Neural cell (in vitro differentiated cells): ENCODE data around the gene CHP1.

Source experiments
- EZH2 ChIP-seq: fragments of 200-600, 300-800 bp; shearing (Covaris generic), sonication (generic); IDR thresholded peaks from 2 replicates; pipeline ENCODE4 v1.6.1; 2014; ENCODE audit warnings: antibody characterized with exemption, low read length, borderline replicate concordance, mild to moderate bottlenecking; ENCODE audit not compliant: insufficient read depth, poor library complexity, severe bottlenecking
- TAF1 ChIP-seq: IDR thresholded peaks from 2 replicates; pipeline ENCODE4 v1.6.1; 2012; ENCODE audit warnings: low read depth
- TF ChIP-seq, protein P1 (sequence below): fragments of 450-650 bp; IDR thresholded peaks from 2 replicates; pipeline ENCODE4 v1.5.1; 2014; ENCODE audit warnings: antibody characterized with exemption, mild to moderate bottlenecking, moderate library complexity; ENCODE audit not compliant: poor library complexity, severe bottlenecking

DNA sequence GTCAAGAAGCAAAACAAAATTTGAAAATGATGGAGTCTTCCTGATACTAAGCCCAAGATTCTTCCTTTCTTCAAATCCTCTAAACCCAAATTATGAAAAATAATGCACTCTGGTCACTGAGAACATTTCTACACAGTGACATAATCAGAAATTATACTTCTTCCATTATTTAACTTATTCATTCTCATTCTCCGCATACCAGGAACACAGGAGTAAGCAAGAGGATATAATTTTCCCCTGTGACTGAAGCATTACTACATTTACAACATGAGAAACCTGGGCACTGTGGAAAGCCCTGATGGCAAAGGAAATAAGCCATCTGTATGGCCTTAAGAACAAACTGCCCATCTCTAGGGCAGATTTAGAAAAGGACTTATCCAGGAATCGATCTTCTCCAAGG lies 47.5 kb upstream of the CHP1 start:
- TF ChIP-seq EZH2 (no peak), TAF1 (no peak)
- TF ChIP-seq, protein P1, sequence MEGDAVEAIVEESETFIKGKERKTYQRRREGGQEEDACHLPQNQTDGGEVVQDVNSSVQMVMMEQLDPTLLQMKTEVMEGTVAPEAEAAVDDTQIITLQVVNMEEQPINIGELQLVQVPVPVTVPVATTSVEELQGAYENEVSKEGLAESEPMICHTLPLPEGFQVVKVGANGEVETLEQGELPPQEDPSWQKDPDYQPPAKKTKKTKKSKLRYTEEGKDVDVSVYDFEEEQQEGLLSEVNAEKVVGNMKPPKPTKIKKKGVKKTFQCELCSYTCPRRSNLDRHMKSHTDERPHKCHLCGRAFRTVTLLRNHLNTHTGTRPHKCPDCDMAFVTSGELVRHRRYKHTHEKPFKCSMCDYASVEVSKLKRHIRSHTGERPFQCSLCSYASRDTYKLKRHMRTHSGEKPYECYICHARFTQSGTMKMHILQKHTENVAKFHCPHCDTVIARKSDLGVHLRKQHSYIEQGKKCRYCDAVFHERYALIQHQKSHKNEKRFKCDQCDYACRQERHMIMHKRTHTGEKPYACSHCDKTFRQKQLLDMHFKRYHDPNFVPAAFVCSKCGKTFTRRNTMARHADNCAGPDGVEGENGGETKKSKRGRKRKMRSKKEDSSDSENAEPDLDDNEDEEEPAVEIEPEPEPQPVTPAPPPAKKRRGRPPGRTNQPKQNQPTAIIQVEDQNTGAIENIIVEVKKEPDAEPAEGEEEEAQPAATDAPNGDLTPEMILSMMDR, result no peak
